ENCODE data around the gene PCED1A.

The PCED1A gene

GRCh38 chr20:2840138-2840966 is at the start of gene PCED1A, which contains the start of gene VPS16:
TSS of gene PCED1A (minus strand) at chr20:2840655. CDS start at chr20:2839912, 743 bp downstream.
TSS of gene VPS16 (plus strand) at chr20:2840745. CDS start at chr20:2840775, 30 bp downstream.
- DNase-seq, result peak; percentile 44

- no peak for DNase-seq
Observed at GRCh38 chr20:2889797-2890196, 49.3 kb upstream of the PCED1A start.

- DNase-seq, result no peak
Observed at GRCh38 chr20:2889209-2889608, 48.8 kb upstream of the PCED1A start.

GRCh38 chr20:2888224-2888955 is 47.9 kb upstream of the PCED1A start:
- DNase-seq, result no peak

GRCh38 chr20:2887715-2888114 is 47.3 kb upstream of the PCED1A start:
- DNase-seq, result no peak

- no peak for DNase-seq
Observed at GRCh38 chr20:2883726-2884637, 43.5 kb upstream of the PCED1A start.

- DNase-seq, result no peak
Observed at GRCh38 chr20:2880650-2881049, 40.2 kb upstream of the PCED1A start.

GRCh38 chr20:2879146-2879545 is 38.7 kb upstream of the PCED1A start:
- no peak for DNase-seq

- no peak for DNase-seq
Observed at GRCh38 chr20:2878515-2878914, 38.1 kb upstream of the PCED1A start.

- no peak for DNase-seq
Observed at GRCh38 chr20:2875690-2876203, 35.3 kb upstream of the PCED1A start.

- DNase-seq, result no peak
Observed at GRCh38 chr20:2874456-2874855, 34.0 kb upstream of the PCED1A start.

- no peak for DNase-seq
Observed at GRCh38 chr20:2873747-2874041, 33.2 kb upstream of the PCED1A start.

GRCh38 chr20:2873010-2873746 is 32.7 kb upstream of the PCED1A start, which contains the start of gene PTPRA:
TSS of gene PTPRA (plus strand) at chr20:2873481. CDS start at chr20:2964278, 90,797 bp downstream.
- peak; percentile 62 for DNase-seq

GRCh38 chr20:2872459-2873009 is 32.1 kb upstream of the PCED1A start:
- no peak for DNase-seq

GRCh38 chr20:2871661-2872458 is 31.4 kb upstream of the PCED1A start:
- DNase-seq, result no peak

GRCh38 chr20:2871111-2871465 is 30.6 kb upstream of the PCED1A start:
- no peak for DNase-seq

GRCh38 chr20:2869381-2869780 is 28.9 kb upstream of the PCED1A start:
- no peak for DNase-seq

- DNase-seq, result no peak
Observed at GRCh38 chr20:2867081-2867864, 26.8 kb upstream of the PCED1A start.

- no peak for DNase-seq
Observed at GRCh38 chr20:2866236-2866635, 25.8 kb upstream of the PCED1A start.

- DNase-seq, result no peak
Observed at GRCh38 chr20:2865630-2866029, 25.2 kb upstream of the PCED1A start.

All from NCI-H1417 treated with DMSO at 0.1 percent for 48 hours (cell line).